ENCODE results near the gene LRRC59. TPM values are rescaled to one million over a fixed set of nuclear protein-coding genes. Genes with fewer than 3 reads are reported as not detected.

The LRRC59 gene
- total RNA-seq, 1 experiment from 2014 or later = 221 TPM

GRCh38 chr17:50432125-50432762, 34.9 kb upstream of the LRRC59 start:
- Histone ChIP-seq H3K9ac (ENCODE audit: low read length) (no peak overlapping the region), H3K36me3 (ENCODE audit: control insufficient read depth in 1 of 2, insufficient read depth in 2 of 2, low read length in 2 of 2) (no peaks in the 10 kb centered on the region; a peak in 1 of 4 replicates), H2AFZ (ENCODE audit: low read depth, low read length, poor library complexity, severe bottlenecking) (no peak overlapping the region), H3K4me2 (ENCODE audit: low read length) (no peak overlapping the region), H3K4me1 (ENCODE audit: control insufficient read depth in 1 of 2, insufficient read depth in 2 of 2, low read length in 2 of 2) (peaks cover 3 to 8% of the 10 kb centered on the region in 2 experiments; a peak in 3 of 4 replicates), H3K9me3 (ENCODE audit: control insufficient read depth in 1 of 2, insufficient read depth in 1 of 2, low read depth in 1 of 2, low read length in 2 of 2) (no peaks in the 10 kb centered on the region), H4K20me1 (ENCODE audit: insufficient read depth) (no peaks in the 10 kb centered on the region), H3K9me2 (ENCODE audit: insufficient read depth) (no peaks in the 10 kb centered on the region), H3K27ac (ENCODE audit: low read depth, low read length) (no peak overlapping the region), H3K27me3 (ENCODE audit: insufficient read depth, low read length) (no peaks in the 10 kb centered on the region), H3K79me2 (ENCODE audit: insufficient read depth, low read length) (no peaks in the 10 kb centered on the region), H3K4me3 (replicated peaks in 1 of 2; ENCODE audit: low read depth in 1 of 2, low read length in 2 of 2) (no peak overlapping the region)
- POLR2A ChIA-PET = no interaction called here
- no peak for DNase-seq (ENCODE audit: low read depth, low spot score)
- no peak for TF ChIP-seq CBX3 (IDR thresholded peaks at IDR 0.05; ENCODE audit: low read depth)
- TF ChIP-seq POLR2A (IDR thresholded peaks at IDR 0.05; ENCODE audit: borderline replicate concordance, extremely low read depth, insufficient read depth, insufficient read length) = no peak
- no peak for TF ChIP-seq FOSL1 (IDR thresholded peaks at IDR 0.05; ENCODE audit: low read depth)
- no peak for TF ChIP-seq ELF1 (IDR thresholded peaks at IDR 0.05; ENCODE audit: borderline replicate concordance, low read depth)
- TF ChIP-seq REST (IDR thresholded peaks at IDR 0.05; ENCODE audit: low read depth) = no peak
- TF ChIP-seq RAD21 (IDR thresholded peaks at IDR 0.05; ENCODE audit: low read depth) = no peak
- TF ChIP-seq SRF (IDR thresholded peaks at IDR 0.05; ENCODE audit: low read depth) = no peak
- TF ChIP-seq ATF3 (IDR thresholded peaks at IDR 0.05) = no peak
- TF ChIP-seq SP1 (IDR thresholded peaks at IDR 0.05; ENCODE audit: low read depth) = no peak
- TF ChIP-seq JUND (IDR thresholded peaks at IDR 0.05) = no peak
- TF ChIP-seq EZH2 (IDR thresholded peaks at IDR 0.05) = no peak
- no peak for TF ChIP-seq CTCF (IDR thresholded peaks at IDR 0.05 in 2 of 3, conservative IDR thresholded peaks at IDR 0.05 in 1 of 3; ENCODE audit: borderline replicate concordance in 1 of 3, insufficient read depth in 1 of 3, low read depth in 2 of 3, low read length in 2 of 3)
- no peak for TF ChIP-seq TCF7L2 (IDR thresholded peaks at IDR 0.05; ENCODE audit: borderline replicate concordance, extremely low read depth, insufficient read depth, insufficient read length)
- RAD21 ChIA-PET (ENCODE audit: low non-redundant PET in 1 of 2, low total read pairs in 2 of 2, uncharacterized antibody in 2 of 2, unreplicated experiment in 2 of 2) = interaction anchor here in 1 of 2 experiments (0.7 kb wide), 1 partner anchor 354 kb away, joined by 3 read pairs; no protein-coding TSS in a partner anchor
- CTCF ChIA-PET = interaction anchor here (1.3 kb wide), 1 partner anchor 47 kb away, joined by 3 read pairs; no protein-coding TSS in a partner anchor
- no peak for ATAC-seq
- intact Hi-C loops (cut with micrococcal nuclease) = no loop called here
- no TSS peak for BruUV-seq (replicated peaks)
